EL (cell line): ENCODE measurements around the gene C6.
"Not testable (repeated sequence)": the region's sequence is repeated elsewhere in the genome, so short reads cannot be mapped to it uniquely, and the experiment has no call there.

Source experiments
- DNase-seq: peaks from one replicate; pipeline ENCODE4 v3.0.0-alpha.2; 2016

The C6 gene

GRCh38 chr5:41213340-41213739 is at the start of gene C6:
Gene C6, minus strand, starts transcription at chr5:41213532. Its CDS starts 10,302 bp downstream, at chr5:41203230.
- DNase-seq: no peak

- DNase-seq: no peak
Measured at GRCh38 chr5:41256400-41256799, 43.1 kb upstream of the C6 start.

GRCh38 chr5:41253109-41253508 is 39.8 kb upstream of the C6 start:
- no peak for DNase-seq

GRCh38 chr5:41252036-41252435 is 38.7 kb upstream of the C6 start:
- no peak for DNase-seq

GRCh38 chr5:41250351-41250987 is 37.1 kb upstream of the C6 start:
- DNase-seq: no peak

GRCh38 chr5:41247135-41247534 is 33.8 kb upstream of the C6 start:
- DNase-seq: no peak

GRCh38 chr5:41246376-41246775 is 33.0 kb upstream of the C6 start:
- peak; percentile 69 for DNase-seq

- no peak for DNase-seq
Measured at GRCh38 chr5:41243558-41243957, 30.2 kb upstream of the C6 start.

GRCh38 chr5:41240985-41241384 is 27.7 kb upstream of the C6 start:
- no peak for DNase-seq

GRCh38 chr5:41240390-41240789 is 27.1 kb upstream of the C6 start:
- DNase-seq: no peak

GRCh38 chr5:41234475-41234874 is 21.1 kb upstream of the C6 start:
- no peak for DNase-seq

- DNase-seq: no peak
Measured at GRCh38 chr5:41232797-41233196, 19.5 kb upstream of the C6 start.

GRCh38 chr5:41230276-41230675 is 16.9 kb upstream of the C6 start:
- not testable (repeated sequence) for DNase-seq

GRCh38 chr5:41223962-41224361 is 10.6 kb upstream of the C6 start:
- no peak for DNase-seq

- DNase-seq: no peak
Measured at GRCh38 chr5:41219658-41220269, 6.4 kb upstream of the C6 start.

GRCh38 chr5:41218929-41219657 is 5.8 kb upstream of the C6 start:
- no peak for DNase-seq

- no peak for DNase-seq
Measured at GRCh38 chr5:41214182-41214581, 850 bp upstream of the C6 start.

- no peak for DNase-seq
Measured at GRCh38 chr5:41212935-41213334, 397 bp downstream of the C6 start.

- no peak for DNase-seq
Measured at GRCh38 chr5:41211417-41211816, 1.9 kb downstream of the C6 start.

GRCh38 chr5:41205475-41205874 is 7.9 kb downstream of the C6 start:
- DNase-seq: not testable (repeated sequence)

GRCh38 chr5:41203033-41203432 is 10.3 kb downstream of the C6 start:
- DNase-seq: no peak

GRCh38 chr5:41201082-41201772 is 12.1 kb downstream of the C6 start:
- DNase-seq: no peak

GRCh38 chr5:41200506-41200905 is 12.8 kb downstream of the C6 start:
- DNase-seq: no peak

- DNase-seq: no peak
Measured at GRCh38 chr5:41199660-41200059, 13.7 kb downstream of the C6 start.
